PC-3 (cell line): ENCODE measurements around the gene HNF4A.

Experiments used
- CTCF ChIP-seq: fragments of 300-600 bp; sonication (generic); conservative IDR thresholded peaks from 2 replicates; pipeline ENCODE4 v1.5.1; 2017; ENCODE audit warnings: antibody characterized with exemption, low read depth, mild to moderate bottlenecking, low read length
- EZH2 ChIP-seq: fragments of 300-600 bp; sonication (generic); IDR thresholded peaks from one replicate; pipeline ENCODE4 v1.6.1; 2017; ENCODE audit warnings: antibody characterized with exemption, mild to moderate bottlenecking, low read length; ENCODE audit not compliant: unreplicated experiment

GRCh38 chr20:44480097-44480496, 124.6 kb downstream of the HNF4A start:
- TF ChIP-seq EZH2: no peak
- TF ChIP-seq CTCF: no peak
